Loucy (cell line): Measurements from ENCODE around the gene CEACAM16.

ENCODE experiments used
- H2AFZ ChIP-seq: fragments of 200-600 bp; sonication (generic); 2 replicates; pipeline ENCODE4 v1.6.0; 2016; ENCODE audit warnings: antibody characterized with exemption, mild to moderate bottlenecking, low read length, moderate library complexity
- H3F3A ChIP-seq: fragments of 200-600 bp; 2 replicates; pipeline ENCODE4 v1.6.0; 2016; ENCODE audit warnings: antibody characterized with exemption, low read depth, mild to moderate bottlenecking
- H3K27me3 ChIP-seq: fragments of 200-600 bp; sonication (generic); 2 replicates; pipeline ENCODE4 v1.6.1; 2014; ENCODE audit warnings: low read length, mild to moderate bottlenecking; ENCODE audit not compliant: insufficient read depth, poor library complexity, severe bottlenecking
- H3K36me3 ChIP-seq: fragments of 200-600 bp; sonication (generic); 2 replicates; pipeline ENCODE4 v1.6.1; 2016; ENCODE audit warnings: low read length; ENCODE audit not compliant: insufficient read depth
- H3K4me1 ChIP-seq: fragments of 200-600 bp; sonication (generic); 2 replicates; pipeline ENCODE4 v1.5.1; 2014; ENCODE audit warnings: low read length, mild to moderate bottlenecking; ENCODE audit not compliant: insufficient read depth, poor library complexity, severe bottlenecking
- H3K4me2 ChIP-seq: fragments of 200-600 bp; sonication (generic); 2 replicates; pipeline ENCODE4 v1.6.0; 2014; ENCODE audit warnings: antibody characterized with exemption, low read length, low read depth, mild to moderate bottlenecking; ENCODE audit not compliant: poor library complexity, severe bottlenecking
- H3K4me3 ChIP-seq: fragments of 200-600 bp; sonication (generic); 2 replicates; pipeline ENCODE4 v1.5.1; 2014; ENCODE audit warnings: low read length, mild to moderate bottlenecking, mixed read lengths; ENCODE audit not compliant: poor library complexity, severe bottlenecking
- H3K79me2 ChIP-seq: fragments of 200-600 bp; sonication (generic); 2 replicates; pipeline ENCODE4 v1.6.1; 2014; ENCODE audit warnings: low read length; ENCODE audit not compliant: insufficient read depth
- H3K9ac ChIP-seq: fragments of 200-600 bp; sonication (generic); 2 replicates; pipeline ENCODE4 v1.6.0; 2014; ENCODE audit warnings: mild to moderate bottlenecking, low read depth, low read length, moderate library complexity; ENCODE audit not compliant: poor library complexity, severe bottlenecking
- H3K9me2 ChIP-seq: fragments of 200-600 bp; sonication (generic); replicated peaks from 2 replicates; pipeline ENCODE4 v1.6.1; 2016; ENCODE audit warnings: low read depth, low read length, mixed read lengths
- H3K9me3 ChIP-seq: fragments of 200-600 bp; sonication (generic); 2 replicates; pipeline ENCODE4 v1.6.1; 2014; ENCODE audit warnings: mild to moderate bottlenecking, antibody characterized with exemption, low read length, low read depth; ENCODE audit not compliant: insufficient read depth
- H4K20me1 ChIP-seq: fragments of 200-600 bp; sonication (generic); 2 replicates; pipeline ENCODE4 v1.6.0; 2014; ENCODE audit warnings: antibody characterized with exemption, low read length, mild to moderate bottlenecking; ENCODE audit not compliant: insufficient read depth, poor library complexity, severe bottlenecking
- CTCF ChIP-seq: fragments of 200-600 bp; sonication (generic); conservative IDR thresholded peaks from 2 replicates; pipeline ENCODE4 v1.5.1; 2014; ENCODE audit warnings: mild to moderate bottlenecking, antibody characterized with exemption, low read length
- EZH2phosphoT487 ChIP-seq: fragments of 200-600 bp; IDR thresholded peaks from 2 replicates; pipeline ENCODE4 v1.6.1; 2018; ENCODE audit warnings: antibody characterized with exemption, mild to moderate bottlenecking, moderate library complexity, borderline replicate concordance

The CEACAM16 gene

GRCh38 chr19:44689290-44690130 lies 9.4 kb upstream of the CEACAM16 start:
- Histone ChIP-seq H2AFZ (0 out of 2 replicates have a peak overlapping the region, but pooled peaks have one; percentile 58), H3K4me1 (peaks cover 8% of the 10 kb centered on the region), H3F3A (no peaks in the 10 kb centered on the region), H3K4me2 (peak overlapping the region; percentile 7), H3K9me3 (no peaks in the 10 kb centered on the region), H3K4me3 (no peak overlapping the region), H3K9me2 (no peaks in the 10 kb centered on the region), H3K79me2 (no peaks in the 10 kb centered on the region), H4K20me1 (no peaks in the 10 kb centered on the region), H3K27me3 (no peaks in the 10 kb centered on the region), H3K36me3 (no peaks in the 10 kb centered on the region), H3K9ac (no peak overlapping the region)
- TF ChIP-seq CTCF (peak; percentile 91), EZH2phosphoT487 (no peak)

- Histone ChIP-seq H4K20me1 (no peaks in the 10 kb centered on the region), H3K4me2 (no peak overlapping the region), H3K36me3 (no peaks in the 10 kb centered on the region), H3K4me1 (peaks cover 8% of the 10 kb centered on the region), H3K9me3 (no peaks in the 10 kb centered on the region), H3K79me2 (no peaks in the 10 kb centered on the region), H2AFZ (no peak overlapping the region), H3K27me3 (no peaks in the 10 kb centered on the region), H3K4me3 (no peak overlapping the region), H3F3A (no peaks in the 10 kb centered on the region), H3K9ac (no peak overlapping the region), H3K9me2 (no peaks in the 10 kb centered on the region)
- TF ChIP-seq CTCF (no peak), EZH2phosphoT487 (no peak)
These were observed 8.9 kb upstream of the CEACAM16 start for GRCh38 chr19:44690131-44690440.

GRCh38 chr19:44692379-44692721 lies 6.6 kb upstream of the CEACAM16 start:
- Histone ChIP-seq H3K4me2 (peak overlapping the region; percentile 32), H3K27me3 (no peaks in the 10 kb centered on the region), H3F3A (no peaks in the 10 kb centered on the region), H3K4me3 (no peak overlapping the region), H3K36me3 (no peaks in the 10 kb centered on the region), H2AFZ (peak overlapping the region; percentile 78; the same call in 1 of the 2 replicates), H3K9ac (no peak overlapping the region), H3K9me3 (no peaks in the 10 kb centered on the region), H4K20me1 (no peaks in the 10 kb centered on the region), H3K4me1 (peaks cover 8% of the 10 kb centered on the region), H3K9me2 (no peaks in the 10 kb centered on the region), H3K79me2 (no peaks in the 10 kb centered on the region)
- TF ChIP-seq EZH2phosphoT487 = no peak
- TF ChIP-seq CTCF = no peak
